DMS53 treated with DMSO at 0.1 percent for 48 hours (cell line): ENCODE measurements around the gene RELN.

Experiments
- DNase-seq: peaks from one replicate; lab custom pipeline; 2025; ENCODE audit not compliant: unreplicated experiment; lab: John Stamatoyannopoulos, UW

The RELN gene

DNA sequence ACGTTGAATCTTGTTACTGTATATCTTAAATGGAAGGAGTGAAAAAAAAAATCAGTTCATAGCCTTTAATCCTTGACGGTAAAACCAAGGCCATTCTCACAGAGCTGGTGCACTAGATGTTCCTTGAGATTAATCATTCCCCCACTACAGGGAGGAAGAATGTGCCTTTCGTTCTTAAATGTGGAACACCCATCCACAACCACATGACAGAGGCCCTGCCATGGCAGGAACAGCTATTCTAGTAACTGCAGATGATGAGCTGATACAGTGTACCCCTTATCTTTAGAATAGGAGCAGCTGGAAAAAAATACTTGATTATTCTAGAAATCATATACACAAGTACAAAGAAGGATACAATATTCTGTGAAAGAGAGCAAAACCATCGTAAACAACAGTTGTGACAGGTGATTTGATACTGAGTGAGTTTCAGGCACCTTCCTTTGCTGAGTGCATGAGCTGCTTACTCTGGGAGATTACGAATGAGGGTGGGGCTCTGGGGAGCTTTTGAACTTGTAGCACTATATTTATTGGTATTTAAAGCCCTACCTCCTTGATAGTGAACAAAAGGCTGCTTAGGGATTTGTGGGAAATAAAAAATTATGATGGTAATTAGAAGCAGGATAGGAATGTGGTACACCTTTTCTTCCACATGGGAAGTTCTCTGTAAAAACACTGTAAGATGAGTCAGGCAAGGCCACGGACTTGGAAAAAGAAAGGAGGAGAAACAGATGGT is 299.1 kb downstream of the RELN start:
- peak; percentile 81 for DNase-seq

DNA sequence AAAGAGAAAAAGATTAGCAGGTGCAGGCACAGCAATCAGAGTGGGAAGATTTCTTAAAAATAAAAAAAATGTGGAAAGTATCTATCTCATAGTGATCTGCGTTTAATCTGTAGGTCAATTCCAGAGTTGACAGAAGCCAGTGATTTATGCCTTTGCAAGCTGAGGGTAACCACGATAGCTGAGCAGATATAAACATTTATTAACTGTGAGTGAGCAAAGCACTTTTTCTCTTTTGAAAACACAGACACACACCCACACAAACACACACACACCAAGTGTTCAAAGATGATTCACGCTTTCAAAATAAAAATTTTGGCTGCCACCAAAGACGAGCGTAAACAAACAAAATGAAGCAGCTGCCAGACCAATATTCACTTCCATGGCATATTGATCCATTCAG is 300.2 kb downstream of the RELN start:
- peak; percentile 12 for DNase-seq

DNA sequence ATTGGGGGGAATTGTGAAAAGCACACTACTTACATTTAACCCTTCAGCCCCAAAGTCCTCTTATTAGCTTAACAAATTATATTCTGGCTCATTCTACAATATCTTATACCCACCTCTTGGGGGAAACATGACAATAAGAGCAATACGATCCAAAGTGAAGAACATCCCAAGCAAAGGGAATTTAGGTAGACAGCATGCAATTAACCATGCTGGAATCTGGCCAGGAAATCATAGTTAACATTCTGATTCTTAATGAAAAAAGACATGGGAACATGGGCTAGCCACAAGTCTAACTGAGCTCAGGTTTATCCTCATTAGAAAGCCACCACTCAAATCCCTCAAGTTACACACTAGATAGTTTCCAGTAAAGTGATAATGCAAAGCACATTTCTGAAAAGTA is 301.5 kb downstream of the RELN start:
- no peak for DNase-seq

DNA sequence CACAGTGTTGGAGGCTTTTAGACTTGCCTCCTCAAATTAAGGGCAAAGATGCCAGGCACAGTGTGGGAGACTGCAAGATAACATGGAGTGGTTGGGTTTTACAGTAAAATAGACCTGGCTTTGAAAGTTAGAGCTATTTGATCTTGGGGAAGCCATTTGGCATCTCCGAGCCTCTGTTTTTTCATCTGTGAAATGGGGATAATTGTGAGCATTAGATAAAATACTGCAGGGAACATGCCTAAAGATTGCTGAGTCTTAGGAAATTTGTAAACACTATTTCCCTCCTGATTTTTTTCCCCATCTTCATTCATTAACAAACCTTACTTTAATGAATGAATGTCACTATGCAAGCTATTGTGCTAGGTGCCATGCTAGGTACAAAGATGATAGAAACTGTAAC is 302.2 kb downstream of the RELN start:
- no peak for DNase-seq

DNA sequence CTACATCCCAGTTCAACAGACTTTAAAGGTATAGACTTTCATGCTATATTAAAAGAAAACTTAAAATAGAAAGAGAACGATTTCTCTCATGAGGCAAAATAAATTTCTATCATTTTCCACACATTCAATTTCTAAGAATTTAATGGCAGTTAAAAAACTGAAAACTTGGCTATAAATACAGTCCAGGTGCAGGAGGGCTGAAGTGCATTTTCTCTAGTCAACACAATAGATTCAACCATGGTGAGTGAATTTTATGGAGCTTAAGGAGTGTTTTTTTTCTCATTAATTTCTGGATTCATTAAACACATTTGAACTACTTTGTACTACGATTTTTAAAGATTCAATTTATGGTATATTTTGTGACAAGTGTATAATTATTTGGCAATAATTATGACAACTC is 302.7 kb downstream of the RELN start:
- DNase-seq, result no peak

DNA sequence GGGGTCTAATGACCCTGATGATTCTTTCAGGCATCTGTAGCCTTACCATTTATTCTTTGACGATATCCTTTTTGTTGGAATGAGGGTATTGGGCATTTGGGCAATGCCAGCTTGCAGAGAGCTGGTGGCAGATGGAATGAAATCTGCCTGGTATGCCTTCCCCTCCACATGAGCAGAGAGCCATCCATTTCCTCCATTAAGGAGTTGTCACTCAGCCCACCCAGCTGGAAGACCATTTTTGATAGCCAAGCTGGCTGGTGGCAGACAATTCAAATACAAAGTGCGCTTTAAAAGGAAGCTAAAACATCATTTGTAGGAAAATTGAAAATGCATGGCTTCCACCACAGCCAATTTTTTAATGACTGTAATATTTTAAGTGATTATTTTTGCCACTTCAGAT is 303.4 kb downstream of the RELN start:
- no peak for DNase-seq

DNA sequence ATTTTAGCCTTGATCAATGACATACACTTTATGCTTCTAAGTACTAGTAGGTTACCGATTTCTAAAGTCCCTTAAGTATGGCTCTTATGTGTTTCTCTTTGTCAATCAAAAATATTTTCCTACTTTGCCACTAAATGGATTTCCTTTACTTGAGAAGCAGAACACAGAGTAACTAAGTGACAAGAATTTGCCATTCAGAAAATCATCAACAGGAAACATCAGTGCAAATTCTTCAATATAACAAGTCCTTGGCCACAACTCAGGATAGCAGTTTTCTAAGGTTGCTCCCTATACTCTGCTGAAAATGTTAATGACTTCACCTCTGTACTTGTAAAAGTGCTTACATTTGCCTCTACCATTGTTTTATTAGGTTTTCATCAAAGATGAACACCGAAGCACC is 303.8 kb downstream of the RELN start:
- DNase-seq, result no peak

DNA sequence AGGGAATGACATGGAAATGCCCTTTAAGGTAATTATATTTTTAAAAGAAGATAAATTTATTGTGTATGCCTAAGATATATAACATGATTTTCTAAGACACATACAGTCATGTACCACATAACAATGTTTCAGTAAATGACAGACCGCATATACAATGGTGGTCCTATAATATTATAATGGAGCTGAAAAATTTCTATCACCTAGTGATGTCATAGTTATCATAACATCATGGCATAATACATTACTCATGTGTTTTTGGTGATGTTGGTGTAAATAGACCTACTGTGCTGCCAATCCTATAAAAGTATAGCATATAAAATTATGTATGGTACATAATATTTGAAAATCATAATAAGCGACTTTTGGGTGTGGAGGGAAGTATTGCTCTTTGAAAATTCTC is 306.1 kb downstream of the RELN start:
- DNase-seq, result no peak

DNA sequence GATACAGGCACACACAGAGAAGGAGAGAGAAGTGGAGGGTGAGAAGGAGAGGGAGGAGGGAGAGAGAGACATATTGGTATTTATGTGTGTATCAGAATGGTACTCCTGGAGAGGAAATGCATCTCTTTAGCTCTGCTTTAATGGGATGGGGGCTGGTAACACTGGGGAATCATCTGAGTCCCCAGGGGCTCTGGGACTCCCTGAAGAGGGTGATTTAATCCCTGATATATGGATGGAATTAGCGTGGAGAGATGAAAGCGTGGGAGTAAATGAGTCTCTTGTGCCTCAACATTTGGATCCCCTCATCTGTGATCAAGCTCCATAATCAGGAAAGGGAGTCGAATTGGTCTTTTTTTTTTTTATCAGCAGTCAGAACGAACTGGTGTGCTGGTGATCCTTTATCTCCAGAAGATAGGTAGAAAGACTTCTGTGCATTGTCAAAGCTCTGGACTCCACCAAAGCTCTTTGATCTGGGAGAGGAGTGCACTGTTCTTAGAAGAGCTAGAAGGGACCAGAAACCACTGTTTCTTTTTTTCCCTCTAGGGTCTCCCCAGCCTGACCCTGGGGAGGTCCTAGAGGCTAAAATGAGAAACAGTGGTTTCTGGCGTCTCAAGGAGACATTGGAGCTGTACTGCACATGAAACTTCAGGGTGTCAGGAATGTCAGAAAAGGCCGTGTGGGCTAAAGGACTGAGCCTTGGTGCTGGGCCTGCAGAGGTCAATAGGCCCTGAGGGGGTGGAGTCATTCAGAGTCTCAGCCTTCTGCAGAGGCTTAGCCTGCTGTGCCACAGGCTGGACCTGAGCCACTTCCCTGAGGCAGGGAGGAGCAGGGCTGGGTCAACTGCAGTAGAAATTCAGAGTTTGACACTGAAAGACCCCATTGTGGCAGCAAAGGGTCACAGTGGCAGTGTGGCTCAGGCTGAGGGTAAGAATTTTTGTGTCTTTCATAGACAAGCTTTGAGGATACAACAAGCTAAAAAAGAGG is 309.0 kb downstream of the RELN start:
- no peak for DNase-seq

DNA sequence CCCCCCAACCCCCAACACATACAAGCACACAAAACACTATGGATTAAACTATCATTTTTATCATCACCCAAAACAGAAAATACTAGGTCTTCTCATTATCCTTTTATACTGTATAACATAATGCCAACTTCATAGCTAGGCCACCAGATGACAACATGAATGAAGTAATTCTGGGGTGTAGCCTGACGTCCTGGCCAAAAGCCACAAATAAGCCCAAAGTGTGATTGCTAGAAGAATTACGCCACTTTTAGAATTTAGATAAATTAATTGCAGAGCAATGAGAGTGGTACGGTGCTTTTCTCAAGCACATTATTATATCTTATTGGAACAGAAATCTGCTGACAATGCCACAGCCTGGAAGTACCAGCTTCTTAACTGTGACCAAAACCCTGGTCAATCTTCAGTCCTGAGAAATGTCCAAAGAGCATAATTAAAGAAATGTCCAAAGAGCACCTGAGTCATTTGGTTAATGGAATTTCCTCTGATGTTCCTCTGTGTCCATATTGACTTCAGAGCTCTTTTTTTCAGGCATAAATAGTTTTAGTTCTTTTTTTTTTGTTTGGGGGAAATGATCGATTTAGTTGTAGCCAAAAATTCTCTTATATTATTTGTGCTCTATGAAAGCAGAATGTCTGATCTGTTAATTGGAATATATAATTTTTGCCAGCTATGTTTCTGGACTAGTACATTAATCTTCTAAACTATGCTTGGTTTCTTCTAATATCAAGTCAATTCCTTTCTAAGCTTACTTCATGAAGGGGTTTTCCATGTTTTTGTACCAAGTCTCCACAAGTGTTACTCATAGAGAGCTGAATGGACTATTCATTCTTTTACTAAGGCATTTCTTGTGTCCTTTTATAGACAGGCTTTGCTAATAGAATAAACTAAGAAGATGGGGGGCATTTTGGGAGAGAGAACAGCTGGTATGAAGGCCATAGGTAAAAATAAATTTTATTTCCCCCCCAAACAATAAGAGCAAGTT is 310.0 kb downstream of the RELN start:
- DNase-seq, result no peak

DNA sequence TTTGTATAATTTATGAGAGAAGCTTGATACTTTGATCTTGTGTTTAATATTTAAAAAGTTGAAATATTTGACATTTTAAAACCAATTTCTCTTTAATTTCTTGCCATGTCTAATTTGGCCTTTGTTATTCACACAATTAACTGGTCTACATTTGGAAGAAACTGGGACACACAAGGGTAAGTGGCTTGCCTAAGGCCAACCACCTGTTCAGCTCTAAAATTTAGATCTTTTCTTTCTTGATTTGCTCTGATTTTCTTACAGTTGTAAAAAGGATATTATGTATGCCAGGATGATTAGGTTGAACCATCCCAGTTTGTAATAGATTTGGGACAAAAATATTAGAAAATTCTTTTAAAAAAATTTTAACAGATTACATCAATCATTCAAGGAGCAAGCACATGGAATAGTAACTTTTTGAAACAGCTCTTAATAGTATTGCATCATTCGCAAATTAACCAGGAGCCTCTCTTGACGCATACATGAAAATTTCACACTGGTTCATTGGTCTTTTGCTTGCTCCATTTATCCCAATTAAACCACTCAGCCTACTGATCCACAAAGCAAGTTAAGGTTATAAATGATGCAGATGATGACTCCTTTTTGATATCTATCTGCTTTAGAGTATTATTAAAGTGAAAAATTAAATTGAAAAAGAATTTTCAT is 321.0 kb downstream of the RELN start:
- DNase-seq, result no peak

DNA sequence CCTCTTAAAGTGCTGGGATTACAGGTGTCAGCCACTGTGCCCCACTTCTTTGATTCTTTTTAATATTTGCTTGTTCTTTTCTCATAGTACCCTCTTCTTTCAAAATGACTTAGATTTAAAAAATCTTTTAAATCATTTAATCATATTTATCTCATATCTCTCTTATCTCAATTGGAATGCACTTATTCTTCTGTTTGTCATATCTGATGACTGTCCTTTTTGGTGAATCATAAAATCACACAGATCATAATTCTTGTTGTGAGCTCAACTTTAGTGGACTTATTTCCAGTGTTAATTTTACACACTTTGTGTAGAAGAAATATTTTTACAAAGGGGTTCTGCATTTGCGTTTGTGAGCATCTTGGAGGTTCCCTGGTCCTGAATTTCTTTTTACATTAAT is 323.1 kb downstream of the RELN start:
- DNase-seq, result no peak

DNA sequence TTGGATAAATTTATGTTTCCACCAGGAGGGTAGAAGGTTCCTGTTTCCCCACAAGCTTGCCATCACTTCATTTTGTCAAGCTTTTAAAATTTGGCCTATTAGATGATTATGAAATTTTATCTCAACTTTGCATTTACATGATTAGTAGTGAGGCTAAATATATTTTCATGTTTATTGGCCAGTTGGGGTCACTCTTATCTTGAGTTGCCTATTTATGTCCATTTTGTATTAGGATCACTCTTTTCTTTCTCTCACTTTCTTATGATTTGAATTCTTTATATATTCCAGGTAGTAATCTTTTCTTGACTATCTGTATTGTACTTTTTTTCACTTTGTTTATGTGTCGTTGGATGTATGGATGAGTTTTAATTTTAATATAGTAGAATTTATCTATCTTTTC is 324.9 kb downstream of the RELN start:
- DNase-seq, result no peak

DNA sequence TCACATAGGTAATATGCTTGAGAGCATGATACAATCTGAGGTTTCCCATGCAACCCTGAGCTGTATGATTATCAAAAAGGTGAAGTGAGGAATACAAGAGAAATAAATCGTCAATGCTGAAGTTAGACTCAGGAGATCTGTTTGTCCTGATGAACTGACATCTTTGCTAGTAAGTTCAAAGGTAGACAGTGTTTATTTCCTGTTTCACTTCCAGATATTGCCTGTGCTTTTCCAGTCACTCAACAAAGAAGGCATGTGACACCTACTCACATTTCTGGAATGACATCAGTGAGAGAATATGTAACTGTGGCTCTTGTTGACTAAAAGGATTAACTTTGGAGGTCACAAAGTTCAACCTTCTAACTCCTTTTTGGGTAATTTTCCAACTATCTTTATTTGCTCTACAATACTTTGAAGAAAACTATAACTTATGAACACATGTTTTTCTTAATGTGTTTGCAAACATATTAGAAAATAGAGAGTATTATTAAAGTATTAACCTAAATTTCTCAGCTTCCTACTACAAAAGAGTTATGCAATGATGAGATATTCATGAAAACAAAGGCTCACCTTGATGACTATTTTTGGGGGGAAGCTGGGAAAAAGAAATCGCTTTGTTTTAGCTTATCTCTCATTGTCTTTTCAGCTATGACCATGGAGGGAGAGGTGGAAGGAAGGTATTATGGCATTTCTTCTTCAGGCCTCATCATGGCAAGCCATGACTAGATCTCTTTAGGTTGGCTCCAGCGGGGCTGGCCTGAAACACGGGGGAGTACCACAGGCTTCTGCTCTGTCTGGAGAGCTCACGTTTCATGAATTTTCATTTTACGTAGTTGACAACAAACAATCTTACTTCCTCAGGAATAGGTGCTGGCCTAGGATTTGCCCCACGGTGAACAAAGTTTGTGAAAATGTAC is 328.7 kb downstream of the RELN start:
- DNase-seq, result peak; percentile 96

DNA sequence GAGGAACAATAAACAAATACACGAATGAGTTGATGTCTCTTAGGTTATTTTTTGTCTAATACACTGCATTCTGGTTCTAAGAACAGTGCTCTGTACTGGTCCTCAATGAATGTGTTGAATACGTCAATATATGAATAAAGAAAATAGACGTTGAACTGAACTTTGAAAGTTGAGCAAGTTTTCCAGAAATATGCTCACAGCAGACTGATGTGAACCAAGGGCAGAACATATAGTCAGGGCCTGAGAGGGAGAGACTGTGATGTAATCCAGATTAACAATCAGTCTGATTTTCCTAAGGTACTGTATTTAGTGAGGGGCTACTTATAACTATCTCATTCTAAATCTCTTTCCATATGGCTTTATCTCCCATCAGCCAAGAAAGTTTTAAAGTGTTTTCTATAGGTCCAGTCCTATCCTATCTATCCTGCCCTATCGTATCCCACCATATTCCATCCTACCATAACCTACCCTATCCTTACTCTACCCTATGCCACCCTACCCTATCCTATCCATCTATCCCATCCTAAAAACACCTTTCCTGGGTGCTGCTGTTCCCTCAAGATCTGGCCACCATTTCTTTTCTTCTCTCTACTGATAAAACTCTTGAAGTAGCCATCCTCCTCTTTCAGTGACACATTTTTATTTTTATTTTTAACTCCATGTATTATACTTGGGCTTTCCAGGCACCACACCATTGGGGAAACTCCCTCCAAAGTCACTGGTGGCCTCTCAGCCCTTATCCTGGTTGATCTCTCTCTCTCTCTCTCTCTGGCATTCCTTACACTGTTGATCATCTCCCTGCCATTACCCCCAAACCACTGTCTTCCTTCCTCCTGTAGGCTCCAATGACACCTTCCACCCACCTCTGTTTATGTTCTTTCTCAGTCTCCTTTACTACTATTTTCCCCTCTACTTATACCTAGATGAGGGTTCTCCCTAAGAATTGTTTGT is 331.1 kb downstream of the RELN start:
- DNase-seq, result no peak

DNA sequence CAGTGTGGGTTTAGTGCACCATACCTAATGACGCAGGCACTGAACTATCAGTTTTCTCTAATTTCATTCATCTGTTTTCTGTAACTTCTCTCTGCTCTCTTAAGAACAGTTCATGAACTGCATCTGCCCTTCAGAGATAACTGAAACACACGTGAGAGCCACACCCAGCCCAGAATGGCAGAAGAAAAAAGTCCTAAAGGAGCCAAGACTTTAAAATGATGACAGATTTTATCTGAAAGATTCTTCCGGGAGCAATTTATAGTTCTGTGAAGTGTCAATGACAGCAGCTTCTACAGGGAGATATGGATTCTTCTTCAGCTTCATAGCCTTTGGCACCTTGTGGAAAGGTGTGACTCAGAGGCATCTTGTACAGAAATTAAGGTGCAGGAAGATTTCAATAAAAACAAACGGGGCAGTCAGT is 332.0 kb downstream of the RELN start:
- no peak for DNase-seq

DNA sequence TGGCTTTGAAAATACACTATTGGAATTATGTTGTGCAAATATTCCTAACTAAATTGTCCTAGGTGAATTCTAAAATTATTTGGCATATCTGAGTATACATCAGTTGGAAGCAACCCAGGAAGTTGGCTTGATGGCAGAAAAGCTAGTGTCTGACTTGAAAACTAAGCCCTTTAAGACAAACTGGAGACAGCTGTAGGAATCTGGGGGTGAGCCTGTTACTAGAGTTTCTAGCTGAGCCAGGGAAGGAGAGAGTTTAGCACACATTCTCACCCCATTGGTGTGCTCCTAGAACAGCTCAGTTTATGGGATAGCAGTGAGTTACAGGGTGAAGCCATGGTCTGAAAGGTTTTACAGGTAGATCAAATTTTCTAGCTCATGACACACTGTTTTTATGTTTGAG is 333.2 kb downstream of the RELN start:
- DNase-seq, result no peak

DNA sequence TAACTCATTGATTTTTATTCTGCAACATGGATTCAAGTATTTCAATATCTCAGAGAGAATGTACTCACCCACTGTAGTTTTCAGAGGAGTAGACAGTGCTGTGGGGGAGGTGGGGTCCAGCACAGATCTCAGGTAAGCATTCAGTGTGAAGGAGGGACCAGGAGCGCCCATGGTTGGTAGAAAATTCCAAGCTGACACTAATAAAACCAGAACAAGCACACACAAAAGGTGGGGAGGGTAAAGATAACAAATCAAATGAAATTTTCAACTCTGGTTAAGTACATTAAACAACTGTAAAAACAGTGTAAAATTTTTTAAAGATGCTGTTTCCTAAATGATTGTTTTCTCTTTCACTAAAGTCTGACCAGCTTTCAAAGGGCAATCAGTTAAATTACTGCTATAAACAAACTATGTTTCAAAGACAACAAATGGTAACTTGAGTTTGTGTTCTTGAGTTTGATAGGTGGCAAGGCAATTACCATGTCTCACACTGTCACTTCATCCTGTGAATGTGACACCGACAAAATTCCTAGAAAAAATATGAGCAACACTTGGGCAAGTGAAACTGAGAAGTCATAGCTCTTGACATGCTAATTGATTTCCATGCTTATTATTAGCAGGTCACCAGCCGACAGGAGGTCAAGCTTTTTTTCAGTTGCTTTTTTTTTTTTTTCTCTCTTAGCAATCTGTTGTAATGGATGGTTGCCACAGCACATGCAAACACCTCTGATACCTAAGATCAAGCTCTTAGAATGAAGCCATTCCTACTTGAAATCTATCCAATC is 337.7 kb downstream of the RELN start:
- no peak for DNase-seq
